Measurements from ENCODE around the gene ZFAND6.

ZFAND6 gene

GRCh38 chr15:80180986-80181385 lies 121.5 kb downstream of the ZFAND6 start:
- Histone ChIP-seq H3K27ac (peak overlapping the region in 1 of 2 donors; percentile 75), H3K9me3 (no peaks in the 10 kb centered on the region), H3K27me3 (no peaks in the 10 kb centered on the region), H3K4me1 (peaks cover 0 to 40% (median 4%) of the 10 kb centered on the region in 4 donors), H3K36me3 (peaks cover 11 to 78% (median 33%) of the 10 kb centered on the region in 3 donors), H3K4me3 (no peak overlapping the region)
- no peak for DNase-seq
- intact Hi-C loops (cut with DNase I; ENCODE audit: low total_unique reads), result no loop called here
- TF ChIP-seq CTCF (IDR thresholded peaks at IDR 0.05), result no peak

DNA sequence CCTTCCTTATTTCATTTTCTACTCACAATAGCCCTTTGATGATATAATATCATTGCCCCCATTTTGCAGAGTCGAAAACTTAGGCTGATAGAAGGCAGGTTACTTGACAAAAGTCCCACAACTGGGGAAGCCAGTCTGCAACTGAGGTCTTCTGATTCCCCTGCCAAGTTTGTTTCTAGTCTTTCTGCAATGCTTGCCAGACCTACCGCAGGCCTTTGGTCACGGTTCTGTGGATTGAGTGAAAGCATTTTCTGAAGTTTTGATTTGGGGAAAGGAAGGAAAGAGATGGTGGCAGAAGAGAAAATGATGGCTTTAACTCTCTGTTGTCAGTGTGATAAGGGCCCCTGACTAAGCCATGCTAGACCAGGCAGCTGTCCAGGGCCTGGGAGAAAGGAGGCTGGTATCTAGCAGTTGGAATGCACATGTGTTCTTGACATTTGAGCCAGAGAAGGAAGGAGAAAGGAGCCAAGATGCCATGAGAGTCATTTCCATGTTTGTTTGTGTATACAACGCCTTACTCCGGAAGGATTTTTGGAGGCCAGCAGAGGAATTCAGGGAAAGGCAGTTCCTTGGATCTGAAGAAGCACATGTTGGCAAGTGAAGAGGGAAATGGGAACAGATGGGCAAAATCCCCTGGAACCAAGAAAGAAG lies 123.3 kb downstream of the ZFAND6 start:
- no peak overlapping the region for H3K4me3 ChIP-seq
- peak overlapping the region; percentile 11 to 29 for H3K27ac ChIP-seq
- intact Hi-C loops (cut with DNase I; ENCODE audit: low total_unique reads), result no loop called here
- no peak for DNase-seq
- TF ChIP-seq CTCF (IDR thresholded peaks at IDR 0.05), result no peak
- peaks cover 0 to 40% (median 4%) of the 10 kb centered on the region in 4 donors for H3K4me1 ChIP-seq
- peaks cover 22 to 89% (median 49%) of the 10 kb centered on the region in 3 donors for H3K36me3 ChIP-seq
- no peaks in the 10 kb centered on the region for H3K27me3 ChIP-seq
- H3K9me3 ChIP-seq, result no peaks in the 10 kb centered on the region

GRCh38 chr15:80183306-80183705 lies 123.8 kb downstream of the ZFAND6 start:
- peaks cover 22 to 90% (median 49%) of the 10 kb centered on the region in 3 donors for H3K36me3 ChIP-seq
- DNase-seq, result no peak
- no peaks in the 10 kb centered on the region for H3K9me3 ChIP-seq
- H3K4me3 ChIP-seq, result no peak overlapping the region
- TF ChIP-seq CTCF (IDR thresholded peaks at IDR 0.05), result no peak
- intact Hi-C loops (cut with DNase I; ENCODE audit: low total_unique reads), result no loop called here
- peaks cover 0 to 37% (median 4%) of the 10 kb centered on the region in 4 donors for H3K4me1 ChIP-seq
- no peaks in the 10 kb centered on the region for H3K27me3 ChIP-seq
- H3K27ac ChIP-seq, result peak overlapping the region in 1 of 2 donors; percentile 11

GRCh38 chr15:80183886-80184285 lies 124.4 kb downstream of the ZFAND6 start:
- H3K4me1 ChIP-seq, result peaks cover 0 to 31% (median 4%) of the 10 kb centered on the region in 4 donors
- intact Hi-C loops (cut with DNase I; ENCODE audit: low total_unique reads), result no loop called here
- no peak overlapping the region for H3K4me3 ChIP-seq
- H3K9me3 ChIP-seq, result no peaks in the 10 kb centered on the region
- no peak for TF ChIP-seq CTCF (IDR thresholded peaks at IDR 0.05)
- no peak for DNase-seq
- H3K27me3 ChIP-seq, result no peaks in the 10 kb centered on the region
- H3K27ac ChIP-seq, result no peak overlapping the region
- H3K36me3 ChIP-seq, result peaks cover 22 to 94% (median 49%) of the 10 kb centered on the region in 3 donors

DNA sequence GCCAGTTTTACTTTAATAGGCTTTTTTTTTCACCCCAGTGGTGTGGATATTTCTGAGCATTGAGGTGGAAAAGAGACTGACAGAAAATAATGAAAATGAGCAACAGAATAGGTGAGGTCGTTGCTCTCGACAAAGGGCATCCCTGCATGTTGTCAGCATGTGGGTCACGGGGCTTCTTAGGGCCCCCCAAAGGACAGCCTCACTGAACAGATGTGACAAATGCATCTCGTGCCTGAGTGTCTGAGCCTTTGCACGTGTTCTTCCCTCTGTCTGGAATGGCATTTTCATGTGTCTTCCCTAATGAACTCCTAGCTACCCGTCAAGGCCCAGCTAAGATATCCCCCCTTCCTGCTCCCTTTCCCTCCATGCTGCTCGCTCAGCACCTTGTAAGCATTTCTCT lies 125.1 kb downstream of the ZFAND6 start:
- H3K9me3 ChIP-seq, result no peaks in the 10 kb centered on the region
- no peak for DNase-seq
- H3K36me3 ChIP-seq, result peaks cover 22 to 89% (median 49%) of the 10 kb centered on the region in 3 donors
- peaks cover 0 to 25% (median 2%) of the 10 kb centered on the region in 4 donors for H3K4me1 ChIP-seq
- H3K27me3 ChIP-seq, result no peaks in the 10 kb centered on the region
- H3K4me3 ChIP-seq, result no peak overlapping the region
- TF ChIP-seq CTCF (IDR thresholded peaks at IDR 0.05), result no peak
- intact Hi-C loops (cut with DNase I; ENCODE audit: low total_unique reads), result no loop called here
- H3K27ac ChIP-seq, result no peak overlapping the region

Data from tibial artery (tissue), 4 donors.